Naive thymus-derived CD4-positive, alpha-beta T cell (primary cell): ENCODE measurements around the gene TMPRSS4. TPM values are rescaled to one million over a fixed set of nuclear protein-coding genes. Genes with fewer than 3 reads are reported as not detected.
A peak's percentile ranks its signal among the peaks of the same experiment; 100 is the strongest.
"Not testable (repeated sequence)": the region's sequence is repeated elsewhere in the genome, so short reads cannot be mapped to it uniquely, and the experiment has no call there.

ENCODE experiments used
- ATAC-seq: fragments of 150-1000 bp; cut with Tn5 transposase; 2 replicates; pipeline ENCODE4 v1.10.0; 2021; ENCODE audit warnings: mild to moderate bottlenecking, moderate library complexity
- CTCF ChIA-PET: fragments of 350-600 bp; sonication (Branson Sonifier 250); formaldehyde crosslinking; loops from one replicate; lab custom pipeline; 2021; ENCODE audit warnings: antibody characterized with exemption; lab: Charles Lee
- POLR2A ChIA-PET: fragments of 350-600 bp; sonication (Branson Sonifier 250); formaldehyde crosslinking; loops from one replicate; lab custom pipeline; 2021; ENCODE audit warnings: antibody characterized with exemption, inconsistent platforms; lab: Charles Lee
- DNase-seq, 9 donors: peaks; one replicate each; pipeline versions ENCODE4 v3.0.0 to v3.0.0-alpha.2; 2020 to 2022; ENCODE audit warnings: mixed read lengths in 1 of 9
- H3K27ac ChIP-seq: one replicate; pipeline ENCODE4 v1.7.0; 2013; ENCODE audit warnings: mild to moderate bottlenecking, low read depth, low read length, moderate library complexity
- H3K27me3 ChIP-seq, 2 donors: one replicate each; pipeline ENCODE4 v1.7.0; 2013; ENCODE audit warnings: low read length in 2 of 2, mild to moderate bottlenecking in 2 of 2, moderate library complexity in 2 of 2; ENCODE audit not compliant: control insufficient read depth in 2 of 2, insufficient read depth in 2 of 2
- H3K36me3 ChIP-seq, 3 experiments: 1 replicate in 2 of 3; 2 replicates in 1 of 3; pipeline ENCODE4 v1.7.0; 2013; ENCODE audit warnings: low read length in 3 of 3, mild to moderate bottlenecking in 3 of 3, moderate library complexity in 1 of 3; ENCODE audit not compliant: insufficient read depth in 3 of 3, control insufficient read depth in 2 of 3
- H3K4me1 ChIP-seq, 2 donors: one replicate each; pipeline ENCODE4 v1.7.0; 2013; ENCODE audit warnings: low read length in 2 of 2, mild to moderate bottlenecking in 2 of 2, moderate library complexity in 1 of 2; ENCODE audit not compliant: control insufficient read depth in 2 of 2, insufficient read depth in 2 of 2
- H3K4me3 ChIP-seq: 2 replicates; pipeline ENCODE4 v1.7.0; 2013; ENCODE audit warnings: mild to moderate bottlenecking, low read length
- H3K9me3 ChIP-seq, 3 experiments: 1 replicate in 2 of 3; 2 replicates in 1 of 3; pipeline ENCODE4 v1.7.0; 2013; ENCODE audit warnings: low read length in 3 of 3; ENCODE audit not compliant: control insufficient read depth in 2 of 3
- H3K27ac Mint-ChIP-seq, 9 donors: one replicate each; pipeline ENCODE4 v1.8.0; 2020 to 2022; ENCODE audit warnings: mixed read lengths in 9 of 9, mild to moderate bottlenecking in 8 of 9, moderate library complexity in 5 of 9, inconsistent platforms in 2 of 9
- H3K27me3 Mint-ChIP-seq, 5 donors: one replicate each; pipeline ENCODE4 v1.8.0; 2021 to 2022; ENCODE audit warnings: mixed read lengths in 5 of 5, mild to moderate bottlenecking in 1 of 5
- H3K36me3 Mint-ChIP-seq, 5 donors: one replicate each; pipeline ENCODE4 v1.8.0; 2020 to 2022; ENCODE audit warnings: mixed read lengths in 5 of 5, mild to moderate bottlenecking in 3 of 5, inconsistent platforms in 1 of 5
- H3K4me1 Mint-ChIP-seq, 7 donors: one replicate each; pipeline ENCODE4 v1.8.0; 2020 to 2022; ENCODE audit warnings: mixed read lengths in 7 of 7, mild to moderate bottlenecking in 3 of 7, inconsistent platforms in 1 of 7
- H3K4me3 Mint-ChIP-seq, 10 donors: one replicate each; pipeline ENCODE4 v1.8.0; 2020 to 2022; ENCODE audit warnings: mild to moderate bottlenecking in 10 of 10, mixed read lengths in 10 of 10, moderate library complexity in 6 of 10, inconsistent platforms in 2 of 10
- H3K9me3 Mint-ChIP-seq, 11 donors: one replicate each; pipeline ENCODE4 v1.8.0; 2020 to 2022; ENCODE audit warnings: mixed read lengths in 11 of 11, mild to moderate bottlenecking in 4 of 11, inconsistent platforms in 1 of 11, moderate library complexity in 1 of 11
- intact Hi-C, 2 donors: fragments of 100-400 bp; cut with micrococcal nuclease; formaldehyde crosslinking; loops; one replicate each; pipeline ENCODE4 v1.15.1; 2023
- polyA plus RNA-seq, 2 donors: library from polyadenylated mRNA; unstranded; fragments of 300-500 nt; fragmentation: Illumina TruSeq; gene quantifications; one replicate each; pipeline ENCODE4 v1.2.3, GENCODE V29; 2021
- total RNA-seq, 6 experiments: library from RNA in 5 of 6; stranded (reverse) in 5 of 6; gene quantifications; 1 replicate in 5 of 6; 2 replicates in 1 of 6; pipeline ENCODE4 v1.2.3 and lab custom pipeline; 2021 to 2026

TMPRSS4 gene
- total and polyA plus RNA-seq, 7 experiments from 2014 or later = not detected

DNA sequence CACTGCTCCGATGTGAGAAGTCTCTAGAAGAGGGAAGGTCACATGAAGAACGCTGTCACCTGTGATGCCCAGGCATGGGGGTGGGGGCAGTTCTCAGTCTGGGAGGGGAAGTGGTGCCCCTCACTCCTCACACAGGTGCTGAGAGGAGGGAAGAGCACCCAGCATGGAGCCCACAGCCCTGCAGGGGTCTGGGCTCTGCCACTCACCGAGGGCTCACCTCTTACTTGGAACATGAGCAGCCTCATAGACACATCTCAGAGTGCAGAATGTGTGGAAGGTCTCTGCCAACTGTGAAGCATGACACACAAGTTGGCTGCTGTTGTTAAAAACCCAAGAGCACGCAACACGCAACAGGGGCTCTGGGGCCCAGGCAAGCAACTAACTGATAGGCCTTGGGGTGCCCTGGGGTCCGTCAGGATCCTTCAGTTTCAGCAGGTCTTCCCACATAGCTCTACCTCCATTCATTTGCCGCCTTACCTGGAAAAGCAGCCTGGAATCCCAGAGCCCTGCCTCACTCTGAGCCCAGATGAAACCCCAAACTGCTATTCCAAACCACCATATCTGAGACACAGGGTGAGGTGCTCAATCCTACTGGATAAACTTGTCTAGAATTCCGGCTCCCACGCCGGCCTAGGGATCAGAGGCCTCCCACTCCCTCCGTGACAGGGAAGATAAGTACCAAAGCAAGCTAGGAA lies 17.5 kb upstream of the TMPRSS4 start:
- ATAC-seq = peak; percentile 14
- Histone ChIP-seq H3K27ac (no peak overlapping the region), H3K9me3 (no peaks in the 10 kb centered on the region), H3K27me3 (no peaks in the 10 kb centered on the region), H3K36me3 (no peaks in the 10 kb centered on the region), H3K4me1 (peaks cover 0 to 7% of the 10 kb centered on the region in 2 donors), H3K4me3 (no peak overlapping the region)
- Mint-ChIP-seq H3K36me3 (no peaks in the 10 kb centered on the region), H3K9me3 (peaks cover 0 to 1% (median 0%) of the 10 kb centered on the region in 11 donors), H3K4me1 (peaks cover 0 to 8% (median 0%) of the 10 kb centered on the region in 7 donors), H3K4me3 (no peak overlapping the region), H3K27ac (peak overlapping the region in 2 of 9 donors; percentile 22 to 72), H3K27me3 (peaks cover 0 to 13% (median 0%) of the 10 kb centered on the region in 5 donors)
- intact Hi-C loops = no loop called here
- POLR2A ChIA-PET = interaction anchor here (0.6 kb wide), 1 partner anchor 229 kb away, joined by 3 read pairs; no protein-coding TSS in a partner anchor
- no peak for DNase-seq
- CTCF ChIA-PET = interaction anchor here (1.0 kb wide), 1 partner anchor 216 kb away, joined by 3 read pairs; no protein-coding TSS in a partner anchor

DNA sequence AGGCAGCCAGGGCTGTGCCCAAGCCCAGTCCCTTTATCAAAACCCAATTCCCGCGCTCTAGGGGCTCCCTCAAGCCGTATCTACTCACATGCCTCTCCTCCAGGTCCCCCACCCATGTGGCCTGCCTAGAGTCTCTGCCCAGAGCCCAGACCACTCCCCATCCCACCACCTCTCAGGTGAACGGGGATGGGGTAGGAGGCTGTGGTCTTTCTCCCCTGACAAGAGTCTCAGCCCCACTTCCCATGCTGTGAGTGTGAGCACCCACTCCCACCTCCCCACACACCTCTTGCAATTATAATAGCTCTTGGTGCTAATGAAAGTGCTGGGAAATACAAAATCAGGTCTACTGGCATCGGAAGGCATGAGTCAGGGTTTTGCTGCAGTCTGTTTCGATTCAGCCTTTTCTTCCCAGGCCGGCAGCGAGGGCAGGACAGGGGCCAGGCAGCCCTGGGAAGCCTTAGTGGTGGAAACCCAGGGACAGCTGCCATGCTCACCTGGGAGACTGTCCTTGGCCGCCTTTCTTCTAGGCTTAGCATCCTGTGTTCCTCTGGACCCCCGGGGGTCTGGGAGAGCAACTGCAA lies 16.7 kb upstream of the TMPRSS4 start:
- Histone ChIP-seq H3K9me3 (no peaks in the 10 kb centered on the region), H3K4me3 (no peak overlapping the region), H3K27ac (no peak overlapping the region), H3K4me1 (peaks cover 0 to 7% of the 10 kb centered on the region in 2 donors), H3K27me3 (no peaks in the 10 kb centered on the region), H3K36me3 (no peaks in the 10 kb centered on the region)
- H3K27me3 Mint-ChIP-seq = peaks cover 0 to 13% (median 0%) of the 10 kb centered on the region in 5 donors
- H3K9me3 Mint-ChIP-seq = peaks cover 0 to 1% (median 0%) of the 10 kb centered on the region in 11 donors
- no peak for DNase-seq
- intact Hi-C loops = no loop called here
- peak overlapping the region in 3 of 9 donors; percentile 14 to 55 (median 22) for H3K27ac Mint-ChIP-seq
- ChIA-PET CTCF (interaction anchor here (1.0 kb wide), 1 partner anchor 217 kb away, joined by 3 read pairs; no protein-coding TSS in a partner anchor), POLR2A (interaction anchor here (0.6 kb wide), 1 partner anchor 228 kb away, joined by 3 read pairs; no protein-coding TSS in a partner anchor)
- H3K4me1 Mint-ChIP-seq = peaks cover 0 to 8% (median 0%) of the 10 kb centered on the region in 7 donors
- no peaks in the 10 kb centered on the region for H3K36me3 Mint-ChIP-seq
- H3K4me3 Mint-ChIP-seq = no peak overlapping the region
- ATAC-seq = no peak

DNA sequence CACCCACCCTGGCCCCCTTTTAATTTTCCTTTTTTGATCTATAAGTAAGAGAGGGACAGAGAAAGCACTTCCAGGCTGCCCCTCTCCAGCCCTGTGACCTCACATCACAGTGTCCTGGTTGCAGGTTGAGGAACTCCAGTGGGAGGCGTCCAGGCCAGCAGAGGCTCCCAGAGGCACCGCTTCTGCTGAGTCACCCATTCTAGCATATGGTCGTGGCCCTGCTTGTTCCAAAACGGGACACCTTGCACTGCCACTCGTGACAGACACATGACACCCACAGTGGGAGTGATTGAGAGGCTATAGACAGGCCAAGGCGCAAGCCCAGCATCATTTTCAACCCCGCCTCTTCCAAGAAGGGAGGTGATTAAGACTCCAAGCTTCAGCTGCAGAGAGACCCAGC lies 16.0 kb upstream of the TMPRSS4 start:
- intact Hi-C loops = no loop called here
- H3K27ac Mint-ChIP-seq = no peak overlapping the region
- POLR2A ChIA-PET = no interaction called here

DNA sequence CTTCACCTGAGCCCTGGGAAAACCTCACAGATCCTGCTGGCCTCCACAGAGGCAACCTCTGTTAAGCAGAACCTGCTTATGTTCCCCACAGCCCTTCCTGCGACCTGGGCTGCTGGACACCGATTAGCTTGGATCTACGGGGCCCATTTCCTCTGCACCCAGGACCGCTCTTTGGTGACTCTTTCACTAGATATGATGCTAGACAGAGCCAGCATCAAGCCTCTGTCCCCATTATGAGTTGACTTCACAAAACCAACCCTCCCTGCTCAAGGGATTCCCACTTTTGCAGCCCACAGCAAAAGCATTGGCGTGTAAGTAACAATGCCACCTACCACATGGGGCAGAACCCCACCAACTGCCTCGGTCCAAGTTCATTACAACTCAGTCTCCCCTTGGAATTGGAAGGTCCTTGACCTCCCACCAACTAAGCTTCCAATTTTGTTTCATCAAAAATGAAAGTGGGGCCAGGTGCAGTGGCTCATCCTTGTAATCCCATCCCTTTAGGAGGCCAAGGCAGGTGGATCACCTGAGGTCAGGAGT lies 15.2 kb upstream of the TMPRSS4 start:
- peaks cover 0 to 7% of the 10 kb centered on the region in 2 donors for H3K4me1 ChIP-seq
- ChIA-PET POLR2A (no interaction called here), CTCF (interaction anchor here (0.9 to 1.7 kb wide), 3 partner anchors 8 to 254 kb away, joined by 4 to 8 read pairs (median 5); no protein-coding TSS in a partner anchor)
- H3K36me3 ChIP-seq = no peaks in the 10 kb centered on the region
- no peaks in the 10 kb centered on the region for H3K27me3 ChIP-seq
- Mint-ChIP-seq H3K4me3 (no peak overlapping the region), H3K36me3 (no peaks in the 10 kb centered on the region), H3K27me3 (peaks cover 0 to 17% (median 0%) of the 10 kb centered on the region in 5 donors), H3K27ac (no peak overlapping the region), H3K4me1 (peaks cover 0 to 8% (median 0%) of the 10 kb centered on the region in 7 donors), H3K9me3 (no peaks in the 10 kb centered on the region)
- ATAC-seq = no peak
- H3K4me3 ChIP-seq = no peak overlapping the region
- DNase-seq = no peak
- intact Hi-C loops = no loop called here
- no peaks in the 10 kb centered on the region for H3K9me3 ChIP-seq
- no peak overlapping the region for H3K27ac ChIP-seq

More for the DNA sequence above, 16.0 kb upstream of the TMPRSS4 start:
- peaks cover 0 to 8% (median 0%) of the 10 kb centered on the region in 7 donors for H3K4me1 Mint-ChIP-seq
- no peaks in the 10 kb centered on the region for H3K36me3 ChIP-seq
- peaks cover 0 to 7% of the 10 kb centered on the region in 2 donors for H3K4me1 ChIP-seq
- DNase-seq (no peak), ATAC-seq (no peak)
- H3K4me3 Mint-ChIP-seq = no peak overlapping the region
- no peak overlapping the region for H3K4me3 ChIP-seq
- H3K27me3 Mint-ChIP-seq = peaks cover 0 to 13% (median 0%) of the 10 kb centered on the region in 5 donors
- H3K9me3 Mint-ChIP-seq = no peaks in the 10 kb centered on the region
- no peaks in the 10 kb centered on the region for H3K36me3 Mint-ChIP-seq
- H3K27me3 ChIP-seq = no peaks in the 10 kb centered on the region
- no peaks in the 10 kb centered on the region for H3K9me3 ChIP-seq
- no peak overlapping the region for H3K27ac ChIP-seq
- CTCF ChIA-PET = interaction anchor here (1.3 to 1.7 kb wide), 2 partner anchors 8 to 114 kb away, joined by 4 to 8 read pairs; no protein-coding TSS in a partner anchor

DNA sequence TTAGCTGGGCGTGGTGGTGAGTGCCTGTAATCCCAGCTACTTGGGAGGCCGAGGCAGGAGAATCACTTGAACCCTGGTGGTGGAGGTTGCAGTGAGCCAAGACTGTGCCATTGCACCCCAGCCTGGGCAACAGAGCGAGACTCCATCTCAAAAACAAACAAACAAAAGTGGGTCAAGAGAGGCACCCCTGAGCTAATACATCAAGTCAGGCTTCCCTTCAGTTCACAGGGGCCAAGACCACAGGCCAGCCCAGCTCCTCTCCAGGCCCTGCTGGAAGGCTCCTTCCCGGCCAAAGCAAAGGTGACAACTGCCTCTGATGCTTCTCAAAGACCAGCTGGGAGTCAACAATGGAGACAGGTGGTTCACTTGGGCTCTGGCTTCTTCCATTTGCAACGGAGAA lies 14.7 kb upstream of the TMPRSS4 start:
- H3K27ac ChIP-seq, H3K9me3 Mint-ChIP-seq, POLR2A ChIA-PET, H3K27ac Mint-ChIP-seq, H3K27me3 ChIP-seq, ATAC-seq, H3K4me1 Mint-ChIP-seq, H3K4me3 ChIP-seq, H3K4me1 ChIP-seq, H3K9me3 ChIP-seq, intact Hi-C loops, DNase-seq, H3K36me3 Mint-ChIP-seq, H3K4me3 Mint-ChIP-seq, H3K36me3 ChIP-seq: not testable (repeated sequence)
- peaks cover 0 to 16% (median 0%) of the 10 kb centered on the region in 5 donors for H3K27me3 Mint-ChIP-seq
- CTCF ChIA-PET = interaction anchor here (0.9 to 1.7 kb wide), 3 partner anchors 9 to 255 kb away, joined by 4 to 8 read pairs (median 5); no protein-coding TSS in a partner anchor

DNA sequence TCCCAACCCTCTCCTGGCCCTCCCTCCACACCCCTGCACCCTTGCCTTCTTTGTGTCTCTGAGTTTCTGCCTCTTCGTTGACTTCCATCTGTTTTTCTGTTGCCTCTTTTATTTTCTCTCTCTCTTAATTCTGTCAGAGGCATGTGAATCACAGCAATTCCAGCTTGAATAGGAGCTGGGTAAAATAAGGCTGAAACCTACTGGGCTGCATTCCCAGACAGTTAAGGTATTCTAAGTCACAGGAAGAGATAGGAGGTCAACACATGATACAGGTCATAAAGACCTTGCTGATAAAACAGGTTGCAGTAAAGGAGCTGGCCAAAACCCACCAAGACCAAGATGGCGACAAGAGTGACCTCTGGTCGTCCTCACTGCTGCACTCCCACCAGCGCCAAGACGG lies 14.2 kb upstream of the TMPRSS4 start:
- H3K9me3 ChIP-seq, ATAC-seq, H3K4me3 ChIP-seq, H3K27me3 ChIP-seq, H3K9me3 Mint-ChIP-seq, H3K27ac ChIP-seq, intact Hi-C loops, H3K36me3 Mint-ChIP-seq, H3K4me1 ChIP-seq, H3K4me1 Mint-ChIP-seq, DNase-seq, H3K4me3 Mint-ChIP-seq, H3K27ac Mint-ChIP-seq, POLR2A ChIA-PET, H3K36me3 ChIP-seq: not testable (repeated sequence)
- peaks cover 0 to 12% (median 0%) of the 10 kb centered on the region in 5 donors for H3K27me3 Mint-ChIP-seq
- CTCF ChIA-PET = interaction anchor here (1.7 kb wide), 1 partner anchor 116 kb away, joined by 8 read pairs; no protein-coding TSS in a partner anchor
